B cell (primary cell): ENCODE measurements around the gene RGS17. TPM values are rescaled to one million over a fixed set of nuclear protein-coding genes. Genes with fewer than 3 reads are reported as not detected.

Source experiments
- ATAC-seq: fragments of 200-7000 bp; cut with Tn5 transposase; one replicate; pipeline ENCODE4 v1.10.0; 2021; ENCODE audit warnings: low read depth, mild to moderate bottlenecking, moderate number of reproducible peaks, moderate library complexity
- CTCF ChIA-PET: fragments of 350-600 bp; sonication (Branson Sonifier 250); formaldehyde crosslinking; loops from one replicate; lab custom pipeline; 2021; ENCODE audit warnings: antibody characterized with exemption, inconsistent platforms; lab: Charles Lee
- POLR2A ChIA-PET: fragments of 350-600 bp; sonication (Branson Sonifier 250); formaldehyde crosslinking; loops from one replicate; lab custom pipeline; 2021; ENCODE audit warnings: antibody characterized with exemption; lab: Charles Lee
- DNase-seq: peaks from one replicate; pipeline ENCODE4 v3.0.0; 2013
- H2AFZ ChIP-seq: 2 replicates; pipeline ENCODE4 v1.6.1; 2012; ENCODE audit warnings: mild to moderate bottlenecking, low read depth, low read length; ENCODE audit not compliant: insufficient read depth, poor library complexity, severe bottlenecking
- H3K27ac ChIP-seq, 2 donors: 1 replicate in 1 of 2; 2 replicates in 1 of 2; pipeline ENCODE4 v1.5.1; 2012 to 2013; ENCODE audit warnings: low read length in 2 of 2, mild to moderate bottlenecking in 2 of 2, moderate library complexity in 1 of 2
- H3K27me3 ChIP-seq, 4 experiments: fragments of 200-600 bp in 1 of 4; sonication (generic) in 1 of 4; replicated peaks in 1 of 4; 1 replicate in 2 of 4; 2 replicates in 2 of 4; pipeline versions ENCODE4 v1.6.1 to v1.7.0; 2013 to 2016; ENCODE audit warnings: low read length in 3 of 4, mild to moderate bottlenecking in 2 of 4, mixed read lengths in 1 of 4, moderate library complexity in 1 of 4; ENCODE audit not compliant: insufficient read depth in 4 of 4, control insufficient read depth in 3 of 4; ENCODE audit errors: control extremely low read depth in 1 of 4
- H3K36me3 ChIP-seq, 2 experiments: replicated peaks in 1 of 2; 1 replicate in 1 of 2; 2 replicates in 1 of 2; pipeline versions ENCODE4 v1.6.1 to v1.7.1; 2013; ENCODE audit warnings: low read length in 1 of 2; ENCODE audit not compliant: insufficient read depth in 2 of 2, control insufficient read depth in 1 of 2; ENCODE audit errors: control extremely low read depth in 1 of 2, extremely low read depth in 1 of 2
- H3K4me1 ChIP-seq, 2 donors: fragments of 200-600 bp in 1 of 2; sonication (generic) in 1 of 2; 1 replicate in 1 of 2; 2 replicates in 1 of 2; pipeline versions ENCODE4 v1.5.1 to v1.6.1; 2013 to 2017; ENCODE audit warnings: low read length in 2 of 2; ENCODE audit not compliant: control insufficient read depth in 2 of 2, insufficient read depth in 2 of 2
- H3K4me2 ChIP-seq: replicated peaks from 2 replicates; pipeline ENCODE3; 2012; ENCODE audit warnings: mild to moderate bottlenecking, low read depth, low read length; ENCODE audit not compliant: poor library complexity, severe bottlenecking
- H3K4me3 ChIP-seq, 5 experiments: fragments of 200-600 bp in 1 of 5; sonication (generic) in 1 of 5; 1 replicate in 3 of 5; 2 replicates in 2 of 5; pipeline versions ENCODE4 v1.5.1 to v1.7.0; 2011 to 2016; ENCODE audit warnings: low read length in 4 of 5, mild to moderate bottlenecking in 4 of 5, low read depth in 2 of 5, control low read depth in 1 of 5, moderate library complexity in 1 of 5; ENCODE audit not compliant: insufficient read depth in 1 of 5; ENCODE audit errors: control extremely low read depth in 1 of 5, extremely low read depth in 1 of 5
- H3K79me2 ChIP-seq: fragments of 200-600 bp; sonication (generic); one replicate; pipeline ENCODE4 v1.6.0; 2016; ENCODE audit warnings: low read length; ENCODE audit not compliant: control insufficient read depth, insufficient read depth
- H3K9ac ChIP-seq: fragments of 200-600 bp; sonication (generic); 2 replicates; pipeline ENCODE4 v1.6.1; 2017; ENCODE audit warnings: mild to moderate bottlenecking, low read length, moderate library complexity
- H3K9me3 ChIP-seq, 3 donors: one replicate each; pipeline versions ENCODE4 v1.6.1 to v1.7.1; 2013; ENCODE audit warnings: low read length in 2 of 3; ENCODE audit not compliant: control insufficient read depth in 2 of 3, insufficient read depth in 1 of 3; ENCODE audit errors: control extremely low read depth in 1 of 3
- H4K20me1 ChIP-seq: 2 replicates; pipeline ENCODE4 v1.6.0; 2012; ENCODE audit warnings: mild to moderate bottlenecking, low read length; ENCODE audit not compliant: insufficient read depth, control insufficient read depth, poor library complexity, severe bottlenecking
- H3K27ac Mint-ChIP-seq: one replicate; pipeline ENCODE4 v1.8.0; 2021; ENCODE audit warnings: mixed read lengths
- H3K27me3 Mint-ChIP-seq: one replicate; pipeline ENCODE4 v1.8.0; 2021; ENCODE audit warnings: mixed read lengths
- H3K4me1 Mint-ChIP-seq: one replicate; pipeline ENCODE4 v1.8.0; 2021; ENCODE audit warnings: mixed read lengths
- H3K4me3 Mint-ChIP-seq: one replicate; pipeline ENCODE4 v1.8.0; 2021; ENCODE audit warnings: mixed read lengths
- H3K9me3 Mint-ChIP-seq: one replicate; pipeline ENCODE4 v1.8.0; 2022; ENCODE audit warnings: mixed read lengths; ENCODE audit not compliant: insufficient read depth
- CTCF ChIP-seq: fragments of 200-600 bp; IDR thresholded peaks from one replicate; pipeline ENCODE4 v1.8.0; 2022; ENCODE audit warnings: antibody characterized with exemption, mild to moderate bottlenecking
- EZH2 ChIP-seq: IDR thresholded peaks from 2 replicates; pipeline ENCODE4 v1.6.1; 2012; ENCODE audit warnings: borderline replicate concordance, low read depth, mild to moderate bottlenecking, moderate library complexity, low read length; ENCODE audit not compliant: insufficient read depth, poor library complexity, severe bottlenecking
- WGBS: methylation state at CpG from one replicate; pipeline ENCODE4 v1.1.5; 2013; ENCODE audit warnings: missing lambda C conversion rate; ENCODE audit not compliant: insufficient coverage; 5-methylcytosine and 5-hydroxymethylcytosine counted together
- intact Hi-C: fragments of 100-400 bp; cut with micrococcal nuclease; formaldehyde crosslinking; loops from one replicate; pipeline ENCODE4 v1.10.0; 2022
- polyA plus RNA-seq: library from polyadenylated mRNA; depleted of rRNA; stranded (reverse); fragments of >200 nt; gene quantifications from 2 replicates; pipeline ENCODE4 v1.2.3, GENCODE V29; 2012
- small RNA-seq: library from RNA; depleted of rRNA; stranded (forward); fragments of <200 nt; gene quantifications from one replicate; pipeline ENCODE3, GENCODE V24; 2012; ENCODE audit warnings: low replicate concordance, low read depth; ENCODE audit not compliant: insufficient read length
- total RNA-seq, 2 donors: library from RNA; stranded (reverse); fragments of 120-200 nt in 1 of 2; gene quantifications; 1 replicate in 1 of 2; 2 replicates in 1 of 2; pipeline versions ENCODE4 v1.2.3 to v1.2.4, GENCODE V29; 2013 to 2022

Gene RGS17
- total and polyA plus RNA-seq, 2 donors (not counting 1 experiment from before 2014, with no cell fraction given): not detected

- no peak overlapping the region for H3K27ac ChIP-seq
- CTCF ChIA-PET: no interaction called here
- TF ChIP-seq EZH2 (no peak), CTCF (no peak)
- no peak overlapping the region for H3K4me3 ChIP-seq
- intact Hi-C loops: no loop called here
- peaks cover 0 to 7% (median 2%) of the 10 kb centered on the region in 4 experiments for H3K27me3 ChIP-seq
- H3K27me3 Mint-ChIP-seq: peaks cover 41% of the 10 kb centered on the region
- no peaks in the 10 kb centered on the region for H3K4me1 Mint-ChIP-seq
- POLR2A ChIA-PET: no interaction called here
- H3K4me3 Mint-ChIP-seq: no peak overlapping the region
- no peak overlapping the region for H3K27ac Mint-ChIP-seq
- H3K4me1 ChIP-seq: no peaks in the 10 kb centered on the region
- WGBS: no CpG with 5 or more reads among the region's 1 CpG
- no peaks in the 10 kb centered on the region for H4K20me1 ChIP-seq
- H3K9me3 ChIP-seq: no peaks in the 10 kb centered on the region
- no peak overlapping the region for H3K9ac ChIP-seq
- ATAC-seq (no peak), DNase-seq (no peak)
- no peak overlapping the region for H2AFZ ChIP-seq
- H3K4me2 ChIP-seq: no peak overlapping the region
- H3K79me2 ChIP-seq: no peaks in the 10 kb centered on the region
- no peaks in the 10 kb centered on the region for H3K9me3 Mint-ChIP-seq
- H3K36me3 ChIP-seq: no peaks in the 10 kb centered on the region
Observed at GRCh38 chr6:152957796-152958195, 173.3 kb downstream of the RGS17 start.

Small RNAs within 50 kb of the gene (small RNA-seq; reads per million reads assigned to genes)
- gene AL080276.1: not detected
- not detected for gene RNA5SP224

Other genes with a start within 250 kb of the RGS17 start
- 14.1 and 14.6 TPM in 2 replicates for gene FBXO5, start 148.2 kb downstream of the RGS17 start, total RNA-seq
- 3.9 and 4.1 TPM in 2 replicates for gene FBXO5, start 148.2 kb downstream of the RGS17 start, polyA plus RNA-seq
- 23.0 and 24.0 TPM in 2 replicates for gene MTRF1L, start 128.6 kb downstream of the RGS17 start, total RNA-seq
- gene MTRF1L, start 128.6 kb downstream of the RGS17 start, polyA plus RNA-seq: 9.8 and 10.8 TPM in 2 replicates